ENCODE results near the gene CRTC2.

The CRTC2 gene

GRCh38 chr1:153951183-153951582, 7.2 kb downstream of the CRTC2 start:
- no peak for DNase-seq (ENCODE audit: low read depth in 2 of 3, low spot score in 2 of 3)

GRCh38 chr1:153946622-153947241, 11.7 kb downstream of the CRTC2 start, which contains the start of gene DENND4B:
Gene DENND4B (minus strand): TSS chr1:153946718. CDS start chr1:153944374, 2,344 bp downstream.
- DNase-seq (ENCODE audit: low read depth in 2 of 3, low spot score in 2 of 3), result peak; percentile 64 to 69 (median 64)

- DNase-seq (ENCODE audit: low read depth in 2 of 3, low spot score in 2 of 3), result peak in 2 of 3 experiments; percentile 42 to 56
Measured at GRCh38 chr1:153945795-153946621, 12.4 kb downstream of the CRTC2 start.

GRCh38 chr1:153945131-153945794, 13.1 kb downstream of the CRTC2 start:
- DNase-seq (ENCODE audit: low read depth in 2 of 3, low spot score in 2 of 3), result peak; percentile 57 to 62 (median 61)

GRCh38 chr1:153944827-153945117, 13.6 kb downstream of the CRTC2 start:
- DNase-seq (ENCODE audit: low read depth in 2 of 3, low spot score in 2 of 3), result no peak

GRCh38 chr1:153944005-153944826, 14.2 kb downstream of the CRTC2 start:
- no peak for DNase-seq (ENCODE audit: low read depth in 2 of 3, low spot score in 2 of 3)

GRCh38 chr1:153942766-153943549, 15.5 kb downstream of the CRTC2 start:
- no peak for DNase-seq (ENCODE audit: low read depth in 2 of 3, low spot score in 2 of 3)

GRCh38 chr1:153941826-153942725, 16.3 kb downstream of the CRTC2 start:
- DNase-seq (ENCODE audit: low read depth in 2 of 3, low spot score in 2 of 3), result no peak

- DNase-seq (ENCODE audit: low read depth in 2 of 3, low spot score in 2 of 3), result no peak
Measured at GRCh38 chr1:153940756-153941155, 17.7 kb downstream of the CRTC2 start.

GRCh38 chr1:153939476-153939875, 18.9 kb downstream of the CRTC2 start:
- DNase-seq (ENCODE audit: low read depth in 2 of 3, low spot score in 2 of 3), result no peak

GRCh38 chr1:153938996-153939395, 19.4 kb downstream of the CRTC2 start:
- no peak for DNase-seq (ENCODE audit: low read depth in 2 of 3, low spot score in 2 of 3)

- DNase-seq (ENCODE audit: low read depth in 2 of 3, low spot score in 2 of 3), result no peak
Measured at GRCh38 chr1:153937331-153937730, 21.1 kb downstream of the CRTC2 start.

- no peak for DNase-seq (ENCODE audit: low read depth in 2 of 3, low spot score in 2 of 3)
Measured at GRCh38 chr1:153936011-153936802, 22.2 kb downstream of the CRTC2 start.

- no peak for DNase-seq (ENCODE audit: low read depth in 2 of 3, low spot score in 2 of 3)
Measured at GRCh38 chr1:153934746-153935145, 23.7 kb downstream of the CRTC2 start.

- no peak for DNase-seq (ENCODE audit: low read depth in 2 of 3, low spot score in 2 of 3)
Measured at GRCh38 chr1:153933955-153934354, 24.5 kb downstream of the CRTC2 start.

- DNase-seq (ENCODE audit: low read depth in 2 of 3, low spot score in 2 of 3), result no peak
Measured at GRCh38 chr1:153933430-153933829, 25.0 kb downstream of the CRTC2 start.

- DNase-seq (ENCODE audit: low read depth in 2 of 3, low spot score in 2 of 3), result no peak
Measured at GRCh38 chr1:153932156-153933131, 26.0 kb downstream of the CRTC2 start.
